Hepatocyte (in vitro differentiated cells): Measurements from ENCODE around the gene KRTAP3-1.

Experiments used
- EZH2 ChIP-seq: fragments of 200-600 bp; sonication (generic); IDR thresholded peaks from 2 replicates; pipeline ENCODE4 v1.6.1; 2016; ENCODE audit warnings: antibody characterized with exemption, mild to moderate bottlenecking, borderline replicate concordance
- EZH2phosphoT487 ChIP-seq: fragments of 200-600 bp; sonication (generic); IDR thresholded peaks from one replicate; pipeline ENCODE4 v1.6.1; 2018; ENCODE audit warnings: antibody characterized with exemption, mild to moderate bottlenecking, low read depth, moderate library complexity; ENCODE audit not compliant: unreplicated experiment, severe bottlenecking
- TF ChIP-seq, protein P1 (sequence below): fragments of 200-600 bp; sonication (generic); IDR thresholded peaks from 2 replicates; pipeline ENCODE4 v1.5.1; 2016; ENCODE audit warnings: antibody characterized with exemption, mild to moderate bottlenecking; ENCODE audit not compliant: poor library complexity

DNA sequence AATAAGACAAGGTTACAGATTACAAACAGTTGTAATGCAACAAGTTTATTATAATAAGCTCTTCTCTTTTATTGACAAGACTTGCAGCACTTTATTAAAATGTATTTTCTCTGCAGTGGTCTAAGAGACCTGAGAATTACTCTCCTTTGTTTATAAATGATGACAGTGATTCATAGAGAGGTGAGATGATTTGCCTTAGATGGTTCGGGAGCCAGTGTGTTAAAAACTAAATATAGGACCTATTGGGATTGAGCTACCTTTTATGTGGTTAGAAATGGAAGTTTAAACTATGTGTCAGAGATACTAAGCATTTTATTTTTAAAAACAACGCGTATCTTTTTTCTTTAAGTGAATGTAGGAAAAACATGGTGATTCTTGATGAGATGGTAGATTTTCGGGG, 12.1 kb downstream of the KRTAP3-1 start:
- TF ChIP-seq, protein P1, sequence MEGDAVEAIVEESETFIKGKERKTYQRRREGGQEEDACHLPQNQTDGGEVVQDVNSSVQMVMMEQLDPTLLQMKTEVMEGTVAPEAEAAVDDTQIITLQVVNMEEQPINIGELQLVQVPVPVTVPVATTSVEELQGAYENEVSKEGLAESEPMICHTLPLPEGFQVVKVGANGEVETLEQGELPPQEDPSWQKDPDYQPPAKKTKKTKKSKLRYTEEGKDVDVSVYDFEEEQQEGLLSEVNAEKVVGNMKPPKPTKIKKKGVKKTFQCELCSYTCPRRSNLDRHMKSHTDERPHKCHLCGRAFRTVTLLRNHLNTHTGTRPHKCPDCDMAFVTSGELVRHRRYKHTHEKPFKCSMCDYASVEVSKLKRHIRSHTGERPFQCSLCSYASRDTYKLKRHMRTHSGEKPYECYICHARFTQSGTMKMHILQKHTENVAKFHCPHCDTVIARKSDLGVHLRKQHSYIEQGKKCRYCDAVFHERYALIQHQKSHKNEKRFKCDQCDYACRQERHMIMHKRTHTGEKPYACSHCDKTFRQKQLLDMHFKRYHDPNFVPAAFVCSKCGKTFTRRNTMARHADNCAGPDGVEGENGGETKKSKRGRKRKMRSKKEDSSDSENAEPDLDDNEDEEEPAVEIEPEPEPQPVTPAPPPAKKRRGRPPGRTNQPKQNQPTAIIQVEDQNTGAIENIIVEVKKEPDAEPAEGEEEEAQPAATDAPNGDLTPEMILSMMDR, result no peak
- TF ChIP-seq EZH2 (no peak), EZH2phosphoT487 (no peak)
